HG02973 (cell line): ENCODE measurements around the gene BLOC1S5.
"Not testable (repeated sequence)": the region's sequence is repeated elsewhere in the genome, so short reads cannot be mapped to it uniquely, and the experiment has no call there.

Source experiments
- ATAC-seq: cut with Tn5 transposase; IDR thresholded peaks from one replicate; pipeline ENCODE4 v1.9.1; 2021; ENCODE audit warnings: moderate library complexity; ENCODE audit not compliant: unreplicated experiment

The BLOC1S5 gene

GRCh38 chr6:7998103-7998725 lies 66.0 kb downstream of the BLOC1S5 start:
- no peak for ATAC-seq

- no peak for ATAC-seq
Measured at GRCh38 chr6:7997286-7997685, 66.9 kb downstream of the BLOC1S5 start.

GRCh38 chr6:7996538-7997111 lies 67.6 kb downstream of the BLOC1S5 start:
- no peak for ATAC-seq

GRCh38 chr6:7993952-7994351 lies 70.2 kb downstream of the BLOC1S5 start:
- no peak for ATAC-seq

- ATAC-seq = no peak
Measured at GRCh38 chr6:7993399-7993798, 70.8 kb downstream of the BLOC1S5 start.

GRCh38 chr6:7992002-7992815 lies 72.0 kb downstream of the BLOC1S5 start:
- ATAC-seq = peak; percentile 78

- peak; percentile 25 for ATAC-seq
Measured at GRCh38 chr6:7991536-7991935, 72.7 kb downstream of the BLOC1S5 start.

GRCh38 chr6:7986219-7986618 lies 78.0 kb downstream of the BLOC1S5 start:
- ATAC-seq = no peak

GRCh38 chr6:7983967-7984366 lies 80.2 kb downstream of the BLOC1S5 start:
- ATAC-seq = not testable (repeated sequence)

- no peak for ATAC-seq
Measured at GRCh38 chr6:7979831-7980230, 84.4 kb downstream of the BLOC1S5 start.

GRCh38 chr6:7978736-7979135 lies 85.5 kb downstream of the BLOC1S5 start:
- no peak for ATAC-seq

GRCh38 chr6:7976485-7977056 lies 87.6 kb downstream of the BLOC1S5 start:
- no peak for ATAC-seq

- ATAC-seq = peak; percentile 51
Measured at GRCh38 chr6:7975764-7976146, 88.4 kb downstream of the BLOC1S5 start.

GRCh38 chr6:7974938-7975763 lies 89.0 kb downstream of the BLOC1S5 start:
- peak; percentile 60 for ATAC-seq

GRCh38 chr6:7974565-7974937 lies 89.6 kb downstream of the BLOC1S5 start:
- ATAC-seq = no peak

GRCh38 chr6:7973584-7973983 lies 90.6 kb downstream of the BLOC1S5 start:
- no peak for ATAC-seq

- no peak for ATAC-seq
Measured at GRCh38 chr6:7971499-7971898, 92.7 kb downstream of the BLOC1S5 start.

GRCh38 chr6:7970616-7971015 lies 93.6 kb downstream of the BLOC1S5 start:
- no peak for ATAC-seq
